ENCODE data around the gene FBXO7. TPM values are rescaled to one million over a fixed set of nuclear protein-coding genes. Genes with fewer than 3 reads are reported as not detected.

Gene FBXO7
- total and polyA plus RNA-seq, 9 of the 15 experiments (the other 6 are each of a cell fraction or from before 2014, with no cell fraction given): 34.0 to 162 (median 85.2) TPM

DNA sequence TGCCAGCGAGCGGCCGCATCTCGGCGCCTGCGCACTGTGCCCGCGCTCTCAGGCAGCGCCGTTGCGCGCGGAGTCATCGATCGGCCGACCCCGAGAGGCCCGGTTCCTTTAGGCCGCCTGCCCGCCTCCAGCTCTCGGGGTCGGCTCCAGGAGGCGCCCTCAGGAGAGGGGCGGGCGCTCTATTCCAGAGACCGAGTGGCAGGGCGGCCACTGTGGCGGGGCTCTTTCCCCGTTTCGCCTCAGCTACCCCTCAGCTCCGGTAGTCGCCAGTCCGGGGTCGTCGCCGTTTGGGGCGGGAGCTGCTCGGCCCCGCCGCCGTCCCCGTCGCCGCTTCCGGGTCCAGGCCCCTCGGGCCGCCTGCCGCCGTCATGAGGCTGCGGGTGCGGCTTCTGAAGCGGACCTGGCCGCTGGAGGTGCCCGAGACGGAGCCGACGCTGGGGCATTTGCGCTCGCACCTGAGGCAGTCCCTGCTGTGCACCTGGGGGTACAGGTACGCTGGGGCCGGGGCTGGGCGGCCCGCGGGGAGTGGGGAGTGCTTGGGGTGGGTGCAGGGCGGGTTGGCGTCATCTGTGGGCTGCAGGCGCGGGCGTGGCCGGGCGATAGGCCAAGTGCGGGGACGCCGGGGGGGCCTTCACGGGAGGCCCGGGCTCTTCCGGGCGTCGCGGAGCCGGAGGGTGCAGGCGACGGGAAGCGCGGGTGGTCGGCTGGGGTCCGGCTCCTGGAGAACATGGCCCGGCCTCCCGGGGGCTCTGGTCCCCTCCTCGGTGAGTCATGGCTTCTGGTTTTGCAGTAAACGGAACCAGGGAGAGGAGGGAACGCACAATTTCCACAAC, at the start of gene FBXO7 (continued):
- TF ChIP-seq, protein P1, sequence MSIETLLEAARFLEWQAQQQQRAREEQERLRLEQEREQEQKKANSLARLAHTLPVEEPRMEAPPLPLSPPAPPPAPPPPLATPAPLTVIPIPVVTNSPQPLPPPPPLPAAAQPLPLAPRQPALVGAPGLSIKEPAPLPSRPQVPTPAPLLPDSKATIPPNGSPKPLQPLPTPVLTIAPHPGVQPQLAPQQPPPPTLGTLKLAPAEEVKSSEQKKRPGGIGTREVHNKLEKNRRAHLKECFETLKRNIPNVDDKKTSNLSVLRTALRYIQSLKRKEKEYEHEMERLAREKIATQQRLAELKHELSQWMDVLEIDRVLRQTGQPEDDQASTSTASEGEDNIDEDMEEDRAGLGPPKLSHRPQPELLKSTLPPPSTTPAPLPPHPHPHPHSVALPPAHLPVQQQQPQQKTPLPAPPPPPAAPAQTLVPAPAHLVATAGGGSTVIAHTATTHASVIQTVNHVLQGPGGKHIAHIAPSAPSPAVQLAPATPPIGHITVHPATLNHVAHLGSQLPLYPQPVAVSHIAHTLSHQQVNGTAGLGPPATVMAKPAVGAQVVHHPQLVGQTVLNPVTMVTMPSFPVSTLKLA (conservative IDR thresholded peaks at IDR 0.05): peak; percentile 36 to 70; a peak in 2 of 4 replicates
- TF ChIP-seq CXXC5 (CRISPR knock-in tag; IDR thresholded peaks at IDR 0.05): peak; percentile 82
- peak; percentile 51 for TF ChIP-seq POLR2B (IDR thresholded peaks at IDR 0.05; ENCODE audit: low read depth, partially characterized antibody)
- TF ChIP-seq, protein P2, sequence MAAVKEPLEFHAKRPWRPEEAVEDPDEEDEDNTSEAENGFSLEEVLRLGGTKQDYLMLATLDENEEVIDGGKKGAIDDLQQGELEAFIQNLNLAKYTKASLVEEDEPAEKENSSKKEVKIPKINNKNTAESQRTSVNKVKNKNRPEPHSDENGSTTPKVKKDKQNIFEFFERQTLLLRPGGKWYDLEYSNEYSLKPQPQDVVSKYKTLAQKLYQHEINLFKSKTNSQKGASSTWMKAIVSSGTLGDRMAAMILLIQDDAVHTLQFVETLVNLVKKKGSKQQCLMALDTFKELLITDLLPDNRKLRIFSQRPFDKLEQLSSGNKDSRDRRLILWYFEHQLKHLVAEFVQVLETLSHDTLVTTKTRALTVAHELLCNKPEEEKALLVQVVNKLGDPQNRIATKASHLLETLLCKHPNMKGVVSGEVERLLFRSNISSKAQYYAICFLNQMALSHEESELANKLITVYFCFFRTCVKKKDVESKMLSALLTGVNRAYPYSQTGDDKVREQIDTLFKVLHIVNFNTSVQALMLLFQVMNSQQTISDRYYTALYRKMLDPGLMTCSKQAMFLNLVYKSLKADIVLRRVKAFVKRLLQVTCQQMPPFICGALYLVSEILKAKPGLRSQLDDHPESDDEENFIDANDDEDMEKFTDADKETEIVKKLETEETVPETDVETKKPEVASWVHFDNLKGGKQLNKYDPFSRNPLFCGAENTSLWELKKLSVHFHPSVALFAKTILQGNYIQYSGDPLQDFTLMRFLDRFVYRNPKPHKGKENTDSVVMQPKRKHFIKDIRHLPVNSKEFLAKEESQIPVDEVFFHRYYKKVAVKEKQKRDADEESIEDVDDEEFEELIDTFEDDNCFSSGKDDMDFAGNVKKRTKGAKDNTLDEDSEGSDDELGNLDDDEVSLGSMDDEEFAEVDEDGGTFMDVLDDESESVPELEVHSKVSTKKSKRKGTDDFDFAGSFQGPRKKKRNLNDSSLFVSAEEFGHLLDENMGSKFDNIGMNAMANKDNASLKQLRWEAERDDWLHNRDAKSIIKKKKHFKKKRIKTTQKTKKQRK (IDR thresholded peaks at IDR 0.05; ENCODE audit: borderline replicate concordance, low read depth, low read length): no peak
- peak in 1 of 2 experiments; percentile 71; a peak in 2 of 4 replicates for TF ChIP-seq NONO (IDR thresholded peaks at IDR 0.05; ENCODE audit: low read depth in 2 of 2, low read length in 1 of 2)
- no peak for TF ChIP-seq ZNF785 (CRISPR knock-in tag; IDR thresholded peaks at IDR 0.05)
- no peak for TF ChIP-seq ZNF239 (CRISPR knock-in tag; IDR thresholded peaks at IDR 0.05)
- TF ChIP-seq JUND (IDR thresholded peaks at IDR 0.05; ENCODE audit: borderline replicate concordance, low read depth, low read length): peak; percentile 49; the same call in 1 of the 2 replicates
- TF ChIP-seq JUND (tag; IDR thresholded peaks at IDR 0.05; ENCODE audit: borderline replicate concordance, low read depth, low read length): no peak; the same call in 2 of the 3 replicates
- TF ChIP-seq ZFP30 (CRISPR knock-in tag; IDR thresholded peaks at IDR 0.05; ENCODE audit: borderline replicate concordance): no peak
- TF ChIP-seq, protein P3, sequence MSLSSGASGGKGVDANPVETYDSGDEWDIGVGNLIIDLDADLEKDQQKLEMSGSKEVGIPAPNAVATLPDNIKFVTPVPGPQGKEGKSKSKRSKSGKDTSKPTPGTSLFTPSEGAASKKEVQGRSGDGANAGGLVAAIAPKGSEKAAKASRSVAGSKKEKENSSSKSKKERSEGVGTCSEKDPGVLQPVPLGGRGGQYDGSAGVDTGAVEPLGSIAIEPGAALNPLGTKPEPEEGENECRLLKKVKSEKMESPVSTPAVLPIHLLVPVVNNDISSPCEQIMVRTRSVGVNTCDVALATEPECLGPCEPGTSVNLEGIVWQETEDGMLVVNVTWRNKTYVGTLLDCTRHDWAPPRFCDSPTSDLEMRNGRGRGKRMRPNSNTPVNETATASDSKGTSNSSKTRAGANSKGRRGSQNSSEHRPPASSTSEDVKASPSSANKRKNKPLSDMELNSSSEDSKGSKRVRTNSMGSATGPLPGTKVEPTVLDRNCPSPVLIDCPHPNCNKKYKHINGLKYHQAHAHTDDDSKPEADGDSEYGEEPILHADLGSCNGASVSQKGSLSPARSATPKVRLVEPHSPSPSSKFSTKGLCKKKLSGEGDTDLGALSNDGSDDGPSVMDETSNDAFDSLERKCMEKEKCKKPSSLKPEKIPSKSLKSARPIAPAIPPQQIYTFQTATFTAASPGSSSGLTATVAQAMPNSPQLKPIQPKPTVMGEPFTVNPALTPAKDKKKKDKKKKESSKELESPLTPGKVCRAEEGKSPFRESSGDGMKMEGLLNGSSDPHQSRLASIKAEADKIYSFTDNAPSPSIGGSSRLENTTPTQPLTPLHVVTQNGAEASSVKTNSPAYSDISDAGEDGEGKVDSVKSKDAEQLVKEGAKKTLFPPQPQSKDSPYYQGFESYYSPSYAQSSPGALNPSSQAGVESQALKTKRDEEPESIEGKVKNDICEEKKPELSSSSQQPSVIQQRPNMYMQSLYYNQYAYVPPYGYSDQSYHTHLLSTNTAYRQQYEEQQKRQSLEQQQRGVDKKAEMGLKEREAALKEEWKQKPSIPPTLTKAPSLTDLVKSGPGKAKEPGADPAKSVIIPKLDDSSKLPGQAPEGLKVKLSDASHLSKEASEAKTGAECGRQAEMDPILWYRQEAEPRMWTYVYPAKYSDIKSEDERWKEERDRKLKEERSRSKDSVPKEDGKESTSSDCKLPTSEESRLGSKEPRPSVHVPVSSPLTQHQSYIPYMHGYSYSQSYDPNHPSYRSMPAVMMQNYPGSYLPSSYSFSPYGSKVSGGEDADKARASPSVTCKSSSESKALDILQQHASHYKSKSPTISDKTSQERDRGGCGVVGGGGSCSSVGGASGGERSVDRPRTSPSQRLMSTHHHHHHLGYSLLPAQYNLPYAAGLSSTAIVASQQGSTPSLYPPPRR (CRISPR knock-in tag; IDR thresholded peaks at IDR 0.05; ENCODE audit: borderline replicate concordance): no peak
- 0 out of 2 replicates have a peak, but pooled peaks have one; percentile 37 for TF ChIP-seq ZC3H4 (CRISPR knock-in tag; IDR thresholded peaks at IDR 0.05; ENCODE audit: borderline replicate concordance)
- TF ChIP-seq U2AF1 (optimal IDR thresholded peaks at IDR 0.05; ENCODE audit: low read depth, low read length): peak; percentile 49
